H9 (cell line): ENCODE results near the gene CD7. TPM values are rescaled to one million over a fixed set of nuclear protein-coding genes. Genes with fewer than 3 reads are reported as not detected.

ENCODE experiments used
- DNase-seq: peaks from one replicate; pipeline ENCODE4 v3.0.0-alpha.2; 2017
- H2AFZ ChIP-seq: one replicate; pipeline ENCODE4 v1.6.1; 2013; ENCODE audit warnings: mild to moderate bottlenecking, low read length, control low read depth, moderate library complexity
- H2AK5ac ChIP-seq: 2 replicates; pipeline ENCODE4 v1.6.1; 2013; ENCODE audit warnings: low read length, control low read depth, mixed read lengths; ENCODE audit not compliant: insufficient read length
- H2BK120ac ChIP-seq: one replicate; pipeline ENCODE4 v1.6.1; 2013; ENCODE audit warnings: low read depth, mild to moderate bottlenecking, low read length, control low read depth, inconsistent platforms; ENCODE audit not compliant: poor library complexity, severe bottlenecking
- H2BK12ac ChIP-seq: 2 replicates; pipeline ENCODE4 v1.6.1; 2013; ENCODE audit warnings: low read length, control low read depth, mixed read lengths, low read depth; ENCODE audit not compliant: insufficient read length
- H2BK15ac ChIP-seq: 2 replicates; pipeline ENCODE4 v1.6.1; 2013; ENCODE audit warnings: low read depth, low read length, control low read depth
- H2BK20ac ChIP-seq: one replicate; pipeline ENCODE4 v1.6.1; 2013; ENCODE audit warnings: low read depth, mild to moderate bottlenecking, low read length, control low read depth, inconsistent platforms; ENCODE audit not compliant: poor library complexity, severe bottlenecking
- H2BK5ac ChIP-seq: 2 replicates; pipeline ENCODE4 v1.6.1; 2013; ENCODE audit warnings: low read length, control low read depth, mixed read lengths; ENCODE audit not compliant: insufficient read length
- H3K14ac ChIP-seq: 2 replicates; pipeline ENCODE4 v1.6.1; 2013; ENCODE audit warnings: low read length, control low read depth; ENCODE audit not compliant: insufficient read depth
- H3K18ac ChIP-seq: 2 replicates; pipeline ENCODE4 v1.6.1; 2013; ENCODE audit warnings: low read depth, mild to moderate bottlenecking, mixed read lengths, low read length, control low read depth; ENCODE audit not compliant: insufficient read length
- H3K23ac ChIP-seq: 2 replicates; pipeline ENCODE4 v1.6.1; 2013; ENCODE audit warnings: low read length, control low read depth, mixed read lengths, low read depth; ENCODE audit not compliant: insufficient read length
- H3K23me2 ChIP-seq: 2 replicates; pipeline ENCODE4 v1.6.1; 2013; ENCODE audit warnings: low read depth, mild to moderate bottlenecking, mixed read lengths, low read length, control low read depth; ENCODE audit not compliant: insufficient read length, poor library complexity, severe bottlenecking
- H3K27ac ChIP-seq: 2 replicates; pipeline ENCODE4 v1.5.1; 2013; ENCODE audit warnings: low read length, control low read depth, mixed read lengths, low read depth; ENCODE audit not compliant: insufficient read length
- H3K27me3 ChIP-seq: 2 replicates; pipeline ENCODE4 v1.6.1; 2013; ENCODE audit warnings: low read length, control low read depth, inconsistent platforms; ENCODE audit not compliant: insufficient read depth
- H3K4ac ChIP-seq: 2 replicates; pipeline ENCODE4 v1.6.1; 2013; ENCODE audit warnings: low read depth, mild to moderate bottlenecking, control low read depth, inconsistent platforms, low read length, moderate library complexity
- H3K4me1 ChIP-seq: 2 replicates; pipeline ENCODE4 v1.6.1; 2013; ENCODE audit warnings: low read length, control low read depth, inconsistent platforms; ENCODE audit not compliant: insufficient read depth
- H3K4me2 ChIP-seq: 2 replicates; pipeline ENCODE4 v1.6.1; 2013; ENCODE audit warnings: low read length, control low read depth, mixed read lengths; ENCODE audit not compliant: insufficient read length, insufficient read depth
- H3K56ac ChIP-seq: 2 replicates; pipeline ENCODE4 v1.6.1; 2013; ENCODE audit warnings: low read depth, mild to moderate bottlenecking, mixed read lengths, low read length, control low read depth; ENCODE audit not compliant: insufficient read length
- H3K79me1 ChIP-seq: 2 replicates; pipeline ENCODE4 v1.6.1; 2013; ENCODE audit warnings: low read depth, mild to moderate bottlenecking, moderate library complexity, low read length, control low read depth, inconsistent platforms; ENCODE audit not compliant: insufficient read depth, poor library complexity, severe bottlenecking
- H3K79me2 ChIP-seq: 2 replicates; pipeline ENCODE4 v1.6.1; 2013; ENCODE audit warnings: low read length, control low read depth, inconsistent platforms; ENCODE audit not compliant: insufficient read depth
- H3K9ac ChIP-seq: 2 replicates; pipeline ENCODE4 v1.6.1; 2013; ENCODE audit warnings: low read length, control low read depth, mixed read lengths; ENCODE audit not compliant: insufficient read length; ENCODE audit errors: extremely low read depth
- H3K9me3 ChIP-seq: one replicate; pipeline ENCODE4 v1.6.1; 2013; ENCODE audit warnings: low read depth, low read length, inconsistent platforms; ENCODE audit not compliant: control insufficient read depth
- H3T11ph ChIP-seq: one replicate; pipeline ENCODE4 v1.6.1; 2013; ENCODE audit warnings: mild to moderate bottlenecking, low read length, control low read depth, inconsistent platforms
- H4K20me1 ChIP-seq: one replicate; pipeline ENCODE4 v1.6.1; 2013; ENCODE audit not compliant: control insufficient read depth, insufficient read length, insufficient read depth
- H4K5ac ChIP-seq: 2 replicates; pipeline ENCODE4 v1.6.1; 2013; ENCODE audit warnings: low read depth, mild to moderate bottlenecking, mixed read lengths, low read length, control low read depth; ENCODE audit not compliant: insufficient read length
- H4K8ac ChIP-seq: replicated peaks from 2 replicates; pipeline ENCODE4 v1.6.1; 2013; ENCODE audit warnings: low read length, control low read depth, mixed read lengths, low read depth; ENCODE audit not compliant: insufficient read length
- H4K91ac ChIP-seq: 2 replicates; pipeline ENCODE4 v1.6.1; 2013; ENCODE audit warnings: low read depth, mild to moderate bottlenecking, moderate library complexity, mixed read lengths, low read length, control low read depth; ENCODE audit not compliant: insufficient read length
- H3K27ac Mint-ChIP-seq, 3 experiments: 2 replicates in 2 of 3; 3 replicates in 1 of 3; pipeline ENCODE4 v1.8.0; 2020 to 2021; ENCODE audit warnings: mixed read lengths in 3 of 3, mild to moderate bottlenecking in 1 of 3, moderate library complexity in 1 of 3
- H3K27me3 Mint-ChIP-seq: 2 replicates; pipeline ENCODE4 v1.8.0; 2021; ENCODE audit warnings: low read depth, mild to moderate bottlenecking, moderate library complexity, mixed read lengths
- H3K36me3 Mint-ChIP-seq, 3 experiments: 2 replicates in 2 of 3; 3 replicates in 1 of 3; pipeline ENCODE4 v1.8.0; 2020 to 2021; ENCODE audit warnings: low read depth in 3 of 3, mixed read lengths in 3 of 3; ENCODE audit not compliant: insufficient read depth in 1 of 3
- H3K4me1 Mint-ChIP-seq, 2 experiments: 2 replicates each; pipeline ENCODE4 v1.8.0; 2020; ENCODE audit warnings: mixed read lengths in 2 of 2
- H3K4me3 Mint-ChIP-seq, 2 experiments: 2 replicates in 1 of 2; 3 replicates in 1 of 2; pipeline ENCODE4 v1.8.0; 2020 to 2021; ENCODE audit warnings: mild to moderate bottlenecking in 2 of 2, mixed read lengths in 2 of 2, moderate library complexity in 1 of 2
- H3K9me3 Mint-ChIP-seq, 2 experiments: 2 replicates in 1 of 2; 3 replicates in 1 of 2; pipeline ENCODE4 v1.8.0; 2020; ENCODE audit warnings: mild to moderate bottlenecking in 2 of 2, mixed read lengths in 2 of 2, moderate library complexity in 1 of 2
- CTCF ChIP-seq: fragments of 200-600 bp; sonication (generic); conservative IDR thresholded peaks from 3 replicates; pipeline ENCODE4 v1.8.0; 2021; ENCODE audit warnings: antibody characterized with exemption, mild to moderate bottlenecking
- WGBS: extraction: QIAGEN DNeasy Blood & Tissue Kit; methylation state at CpG from one replicate; pipeline ENCODE4 v1.1.7; 2013; ENCODE audit warnings: missing lambda C conversion rate, low lambda C conversion rate, mixed read lengths; ENCODE audit not compliant: insufficient read length; ENCODE audit errors: extremely low coverage; 5-methylcytosine and 5-hydroxymethylcytosine counted together
- total RNA-seq: library from RNA; stranded (reverse); gene quantifications from 2 replicates; pipeline ENCODE4 v1.2.1, GENCODE V29; 2021

The CD7 gene
- total RNA-seq, 1 experiment from 2014 or later = 0.35 TPM

DNA sequence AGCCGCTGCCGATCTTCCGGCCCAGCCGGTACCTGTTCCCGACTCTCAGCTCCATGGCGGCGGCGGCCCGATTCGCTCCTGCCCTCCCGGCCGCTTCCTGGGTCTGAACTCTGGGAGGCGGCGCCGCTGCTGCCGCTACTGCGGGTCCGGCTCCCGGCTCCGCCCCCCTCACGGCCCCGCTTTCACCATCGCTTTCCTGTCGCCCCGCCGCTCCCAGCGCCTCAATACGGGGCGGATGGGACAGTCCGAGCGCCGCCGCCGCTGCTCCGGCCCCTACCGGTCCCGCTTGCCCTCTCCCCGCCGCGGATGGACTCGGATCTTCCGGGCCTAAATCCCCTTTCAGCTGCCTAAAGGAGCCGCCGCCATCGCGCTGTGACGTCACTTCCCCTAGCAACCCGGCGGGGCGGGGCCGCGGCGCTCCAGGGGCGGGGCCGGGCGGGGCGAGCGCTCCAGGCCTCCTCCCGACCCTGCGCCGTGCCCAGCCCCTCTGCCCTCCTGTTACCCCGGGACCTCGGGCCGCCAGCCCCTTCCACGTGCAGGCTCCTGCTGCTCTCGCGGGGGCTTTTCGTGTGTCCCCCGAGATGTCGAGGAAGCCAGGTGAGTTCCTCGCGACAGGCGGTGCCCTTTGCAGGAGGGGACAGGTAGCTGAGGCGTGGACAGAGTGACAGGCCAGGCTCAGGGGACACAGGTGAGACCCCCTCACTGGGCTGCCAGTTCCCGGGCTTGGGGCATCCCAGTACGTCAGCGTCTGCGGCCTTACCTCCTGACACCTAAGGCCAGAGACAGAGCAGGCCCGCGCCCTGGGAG is 43.9 kb downstream of the CD7 start, which contains the start of gene CSNK1D:
TSS of gene CSNK1D (minus strand) at position 374 of the 807 bp plus-strand sequence. CDS start at position 55, 319 bp downstream.
- H2BK20ac ChIP-seq = no peak within 1 kb of the TSS
- DNase-seq = peak; percentile 95
- H3K9me3 ChIP-seq = no peaks in the 10 kb centered on the region
- no peak within 1 kb of the TSS for H2AFZ ChIP-seq
- no peak within 1 kb of the TSS; the same call in 1 of the 2 replicates for H3K4ac ChIP-seq
- H3K27me3 ChIP-seq = no peaks in the 10 kb centered on the region
- peak within 1 kb of the TSS; percentile 47 for H2BK12ac ChIP-seq
- Mint-ChIP-seq H3K4me3 (peak within 1 kb of the TSS; percentile 84 to 87), H3K4me1 (peaks cover 36 to 58% of the 10 kb centered on the region in 2 experiments), H3K9me3 (no peaks in the 10 kb centered on the region), H3K36me3 (peaks cover 26 to 39% (median 37%) of the 10 kb centered on the region in 3 experiments; a peak in 6 of 7 replicates), H3K27me3 (peaks cover 19% of the 10 kb centered on the region), H3K27ac (peak within 1 kb of the TSS; percentile 99 to 100 (median 100))
- peak within 1 kb of the TSS; percentile 74 for H3K4me2 ChIP-seq
- H3T11ph ChIP-seq = no peak within 1 kb of the TSS
- H3K79me2 ChIP-seq = peaks cover 38% of the 10 kb centered on the region
- H3K14ac ChIP-seq = peak within 1 kb of the TSS; percentile 80
- peak within 1 kb of the TSS; percentile 87 for H3K9ac ChIP-seq
- H3K23me2 ChIP-seq = no peaks in the 10 kb centered on the region
- H3K79me1 ChIP-seq = peaks cover 4% of the 10 kb centered on the region
- no peaks in the 10 kb centered on the region for H4K20me1 ChIP-seq
- no peak within 1 kb of the TSS for H4K5ac ChIP-seq
- H3K18ac ChIP-seq = peak within 1 kb of the TSS; percentile 93
- no peak within 1 kb of the TSS for H4K8ac ChIP-seq
- H2AK5ac ChIP-seq = no peak within 1 kb of the TSS
- no peak within 1 kb of the TSS for H2BK120ac ChIP-seq
- no CpG with 5 or more reads among the region's 80 CpGs for WGBS
- H2BK5ac ChIP-seq = no peak within 1 kb of the TSS
- H3K56ac ChIP-seq = no peak within 1 kb of the TSS
- no peak within 1 kb of the TSS for H4K91ac ChIP-seq
- H3K27ac ChIP-seq = no peak within 1 kb of the TSS
- no peak within 1 kb of the TSS for H2BK15ac ChIP-seq
- H3K23ac ChIP-seq = no peak within 1 kb of the TSS
- TF ChIP-seq CTCF = no peak
- peaks cover 3% of the 10 kb centered on the region; the same call in 1 of the 2 replicates for H3K4me1 ChIP-seq
